ENCODE data around the gene ARID3B. TPM values are rescaled to one million over a fixed set of nuclear protein-coding genes. Genes with fewer than 3 reads are reported as not detected.
A peak's percentile ranks its signal among the peaks of the same experiment; 100 is the strongest.
"Not testable (repeated sequence)": the region's sequence is repeated elsewhere in the genome, so short reads cannot be mapped to it uniquely, and the experiment has no call there.

ARID3B gene
- total RNA-seq, 1 donor from 2014 or later: 5.6 TPM

DNA sequence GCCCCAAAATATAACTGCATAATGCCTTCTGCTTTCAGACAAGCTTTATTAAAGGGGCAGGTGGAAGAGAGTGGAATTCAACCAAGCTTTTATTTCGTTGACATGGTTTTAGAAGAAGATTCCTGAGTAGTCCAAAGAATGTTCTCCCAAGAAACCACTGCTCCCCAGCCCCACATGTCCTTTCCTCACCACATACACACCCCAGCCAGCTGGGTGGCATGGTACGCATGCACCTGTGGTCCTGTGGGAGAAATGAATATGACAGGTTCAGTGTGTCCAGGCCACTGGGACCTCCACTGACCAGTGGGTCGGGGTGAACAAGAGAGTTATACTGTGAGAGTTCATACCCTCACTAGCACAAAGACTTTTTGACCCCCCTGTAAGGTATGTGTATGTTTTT is 30.2 kb downstream of the ARID3B start:
- DNase-seq (ENCODE audit: low spot score): no peak

DNA sequence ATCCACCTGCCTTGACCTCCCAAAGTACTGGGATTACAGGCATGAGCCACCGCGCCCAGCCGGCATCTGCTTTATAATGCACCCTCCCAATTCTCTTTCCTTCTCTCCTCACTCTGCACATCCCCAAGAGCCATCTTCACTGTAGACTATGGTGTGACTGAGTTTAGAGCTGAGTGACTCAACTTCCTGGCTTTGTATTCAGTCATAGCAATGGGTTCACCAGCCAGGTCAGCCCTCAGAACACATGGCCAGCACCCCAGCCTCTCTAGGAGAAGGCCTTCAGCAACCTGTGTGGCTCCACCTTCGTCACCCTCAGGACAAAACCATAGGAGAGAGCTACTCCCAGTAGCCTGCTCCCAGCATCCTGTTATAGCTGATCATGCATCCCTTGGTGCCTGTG is 33.0 kb downstream of the ARID3B start:
- DNase-seq (ENCODE audit: low spot score): no peak

DNA sequence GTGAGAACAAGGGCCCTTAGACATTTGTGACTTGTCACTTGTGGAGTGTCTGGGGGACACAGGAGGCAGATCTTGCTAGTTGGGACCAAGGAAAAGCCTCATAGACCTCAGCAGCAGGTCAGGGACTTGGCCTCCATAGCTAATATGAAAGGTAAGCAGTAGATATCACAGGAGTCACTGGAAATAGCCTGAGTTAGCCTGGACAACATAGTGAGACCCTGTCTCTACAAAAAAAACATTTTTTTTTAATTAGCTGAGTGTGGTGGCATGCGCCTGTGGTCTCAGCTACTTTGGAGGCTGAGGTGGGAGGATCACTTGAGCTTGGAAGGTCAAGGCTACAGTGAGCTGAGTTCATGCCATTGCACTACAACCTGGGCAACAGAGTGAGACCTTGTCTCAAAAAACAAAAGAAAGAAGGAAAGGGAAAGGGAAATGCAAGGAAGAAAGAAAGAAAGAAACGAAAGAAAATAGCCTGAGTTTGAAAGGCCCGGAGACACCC is 37.5 kb downstream of the ARID3B start:
- DNase-seq (ENCODE audit: low spot score): no peak

DNA sequence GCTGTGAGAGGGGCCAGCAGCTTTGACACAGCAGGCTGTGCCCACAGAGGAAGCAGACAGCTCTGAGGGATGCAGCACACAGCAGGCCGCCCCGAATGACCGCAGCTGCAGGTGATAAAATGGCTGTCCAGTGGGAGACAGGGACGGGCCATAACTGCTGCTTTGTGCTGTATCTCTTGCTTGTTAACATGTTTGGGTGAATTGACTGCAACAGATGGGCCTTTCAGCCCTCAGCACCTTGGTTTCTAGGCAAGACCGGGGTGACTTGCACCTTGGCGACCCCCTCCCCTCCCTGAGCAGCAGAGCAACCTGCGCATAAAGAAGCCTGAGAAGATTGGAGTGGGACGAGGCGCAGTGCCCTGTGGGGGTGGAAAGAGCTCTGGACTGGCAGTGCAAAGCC is 38.0 kb downstream of the ARID3B start:
- DNase-seq (ENCODE audit: low spot score): no peak

DNA sequence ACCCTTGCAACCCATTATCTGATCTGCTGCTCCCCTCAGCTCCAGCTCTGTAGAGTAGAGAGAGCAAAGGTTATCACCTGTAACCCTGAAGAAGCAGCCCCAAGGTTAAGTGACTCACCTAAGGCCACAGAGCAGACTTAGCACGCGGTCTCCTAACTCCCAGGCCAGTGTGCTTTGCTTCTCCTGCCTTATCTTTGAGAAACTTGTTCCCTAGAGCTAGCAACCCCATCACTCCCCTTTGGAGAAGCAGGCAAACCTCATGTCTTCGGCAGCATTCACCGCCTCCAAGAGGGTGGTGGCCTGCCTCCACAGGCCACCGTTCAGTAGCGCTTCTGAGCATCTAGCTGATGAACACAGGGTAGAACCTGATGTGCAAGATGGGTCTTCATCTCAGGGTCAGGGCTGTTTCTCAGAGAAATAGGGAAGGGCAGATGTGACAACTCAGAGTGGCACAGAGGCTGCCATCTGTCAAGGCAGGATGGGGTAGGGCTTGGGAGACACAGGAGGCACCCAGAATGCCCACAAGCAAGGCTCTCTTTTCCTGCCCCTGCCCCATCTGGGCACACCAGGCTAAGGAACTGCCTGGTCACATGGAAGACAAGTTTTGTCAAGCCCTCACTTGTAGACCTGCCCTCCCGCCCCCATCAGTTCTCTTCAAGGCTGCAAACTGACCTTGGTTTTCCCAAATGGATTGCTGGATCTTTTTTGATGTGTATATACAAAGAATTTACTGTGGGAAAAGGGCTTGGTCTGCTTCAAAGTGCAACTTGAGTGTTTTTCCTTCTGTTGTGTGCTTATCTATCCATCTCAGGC is 39.7 kb downstream of the ARID3B start:
- DNase-seq (ENCODE audit: low spot score): no peak

DNA sequence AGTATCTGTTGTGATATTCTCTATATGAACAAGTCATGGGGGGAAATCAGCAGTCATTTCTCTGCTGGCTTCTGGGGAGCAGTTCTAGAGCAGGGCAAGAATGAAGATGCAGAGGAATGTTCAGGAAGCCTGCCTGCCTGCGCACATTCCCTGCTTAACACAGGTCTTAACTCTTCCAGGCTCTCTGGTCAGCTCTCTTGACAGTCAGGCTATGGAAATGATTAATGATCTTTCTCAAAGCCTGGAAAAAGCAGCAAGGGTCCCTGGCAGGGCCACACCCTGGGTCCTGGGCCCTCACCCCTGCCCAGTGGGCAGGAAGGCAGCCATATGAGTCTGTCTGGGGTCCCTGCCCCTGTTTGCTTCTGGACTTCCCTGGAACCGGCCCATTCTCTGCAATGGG is 43.2 kb downstream of the ARID3B start:
- no peak for DNase-seq (ENCODE audit: low spot score)

DNA sequence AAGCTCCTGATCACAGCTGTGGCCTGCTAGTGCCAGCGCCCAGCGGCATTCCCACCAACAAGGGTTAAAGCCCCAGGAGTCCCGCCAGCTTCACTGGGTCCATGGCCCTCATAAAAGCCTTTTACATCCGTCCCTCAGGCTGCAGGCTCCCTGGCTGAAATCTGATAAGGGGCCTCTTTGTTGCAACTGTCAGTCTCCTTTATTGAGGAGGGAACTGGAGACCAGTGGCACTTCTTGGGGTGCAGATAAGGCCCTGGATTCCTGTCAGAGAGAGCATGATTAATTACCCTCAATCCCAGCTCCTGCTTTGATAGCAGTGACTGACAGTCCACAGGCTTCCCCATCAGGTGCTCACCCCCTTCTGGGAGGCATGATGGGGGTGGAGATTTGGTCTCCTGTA is 43.8 kb downstream of the ARID3B start:
- no peak for DNase-seq (ENCODE audit: low spot score)

DNA sequence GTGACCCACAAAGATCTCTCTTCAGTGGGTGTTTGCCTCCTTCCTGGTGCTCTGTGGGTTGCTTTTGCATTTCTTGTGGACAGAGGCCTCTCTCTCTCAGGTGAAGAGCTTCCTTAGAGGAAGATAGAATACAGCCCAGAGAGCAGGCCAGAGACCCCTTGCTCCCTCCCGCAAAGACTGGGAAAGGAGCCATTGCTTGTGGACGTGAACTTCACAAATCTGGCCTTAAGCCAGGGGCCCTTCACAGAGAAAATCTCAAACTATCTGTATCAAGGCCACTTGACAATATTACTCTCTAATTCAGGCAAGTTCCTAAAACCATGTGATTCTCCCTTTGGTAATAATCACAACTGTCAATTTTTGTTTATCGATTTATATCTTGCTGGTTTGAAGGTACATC is 44.2 kb downstream of the ARID3B start:
- no peak for DNase-seq (ENCODE audit: low spot score)

DNA sequence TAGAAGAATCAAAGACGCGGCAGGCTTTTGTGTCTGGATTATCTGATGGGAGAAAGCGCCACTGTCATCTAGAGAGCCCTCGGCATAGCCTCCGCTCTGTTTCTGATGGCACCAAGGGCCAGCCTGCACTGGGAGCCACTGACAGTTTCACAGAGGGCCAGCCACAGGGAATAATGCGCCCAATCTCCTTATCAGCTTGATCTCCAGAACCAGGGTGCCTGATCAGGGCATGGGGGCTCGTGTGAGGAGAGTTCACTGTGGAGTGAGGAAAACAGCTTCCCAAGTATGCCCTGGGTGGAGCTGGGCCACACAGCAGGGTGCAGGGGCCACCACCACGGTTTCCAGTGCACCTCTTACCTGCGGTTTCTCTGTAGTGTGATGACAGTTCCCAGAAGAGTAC is 44.8 kb downstream of the ARID3B start:
- no peak for DNase-seq (ENCODE audit: low spot score)

DNA sequence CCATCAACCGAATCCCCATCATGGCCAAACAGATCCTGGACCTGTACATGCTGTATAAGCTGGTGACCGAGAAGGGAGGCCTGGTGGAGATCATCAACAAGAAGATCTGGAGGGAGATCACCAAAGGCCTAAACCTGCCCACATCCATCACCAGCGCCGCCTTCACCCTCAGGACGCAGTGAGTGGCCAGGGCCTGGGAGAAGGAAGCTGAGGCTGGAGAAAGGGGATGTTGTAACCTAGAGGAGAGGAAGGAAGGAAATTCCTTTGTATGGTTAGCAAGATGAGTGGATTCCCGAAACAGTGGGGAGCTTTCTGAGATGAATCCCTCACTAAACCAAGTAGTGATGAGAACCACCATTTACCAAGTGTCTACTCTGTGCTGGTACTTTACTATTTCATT is 48.8 kb downstream of the ARID3B start:
- DNase-seq (ENCODE audit: low spot score): no peak

DNA sequence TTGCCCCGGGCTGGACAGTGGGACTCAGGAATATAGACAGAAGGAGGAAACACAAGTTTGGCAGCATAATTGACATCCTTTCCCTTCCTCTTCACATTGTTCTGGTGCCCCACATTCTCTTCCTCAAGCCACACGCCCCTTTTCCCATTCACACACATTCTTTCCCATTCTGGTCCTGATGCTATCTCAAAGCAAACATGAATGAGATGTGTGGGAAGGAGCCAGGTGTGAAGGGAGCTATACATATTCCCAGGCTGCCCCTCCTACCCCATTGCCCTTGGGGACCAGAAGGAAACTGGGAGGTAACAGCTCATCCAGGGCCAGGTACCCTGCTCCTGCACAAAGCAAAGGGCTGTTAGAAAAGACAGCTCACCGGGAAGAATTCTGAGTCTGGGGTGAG is 51.2 kb downstream of the ARID3B start:
- no peak for DNase-seq (ENCODE audit: low spot score)

DNA sequence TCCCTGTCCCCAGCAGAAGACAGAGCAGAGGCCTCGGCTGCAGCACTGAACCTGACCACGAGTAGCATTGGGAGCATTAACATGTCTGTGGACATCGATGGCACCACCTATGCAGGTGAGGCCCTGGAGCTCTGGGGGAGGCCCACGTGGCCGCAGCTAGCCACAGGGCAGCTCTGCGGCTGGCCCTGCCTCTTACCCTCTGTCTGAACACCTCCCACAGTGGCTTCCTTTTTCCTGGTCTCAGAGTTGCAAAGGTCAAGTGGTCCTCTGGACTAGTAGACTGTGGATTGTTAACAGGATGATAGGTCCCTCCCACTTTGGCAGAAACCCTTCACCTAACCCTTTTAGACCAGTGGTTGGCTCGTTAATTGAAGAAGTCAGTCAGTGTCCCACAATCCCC is 52.1 kb downstream of the ARID3B start:
- no peak for DNase-seq (ENCODE audit: low spot score)

DNA sequence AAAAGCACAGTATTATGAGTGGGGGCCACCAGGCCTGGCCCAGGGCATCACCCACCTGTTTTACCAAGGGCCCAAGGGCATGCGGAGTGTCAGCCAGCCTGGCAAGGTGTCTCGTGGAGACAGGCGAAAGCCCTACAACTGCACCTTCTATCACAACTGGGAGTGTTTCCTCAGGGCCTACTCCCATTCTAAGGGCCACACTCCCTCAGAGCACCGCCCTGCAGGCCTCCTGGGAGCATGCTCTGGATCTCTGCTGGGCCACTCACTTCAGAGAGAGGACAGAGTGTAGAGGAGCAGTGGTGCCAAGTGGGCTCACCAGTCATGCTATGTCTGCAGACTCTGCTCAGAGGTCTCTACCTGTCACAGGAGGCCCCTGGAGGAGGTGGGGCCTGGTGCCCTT is 53.4 kb downstream of the ARID3B start:
- DNase-seq (ENCODE audit: low spot score): no peak

DNA sequence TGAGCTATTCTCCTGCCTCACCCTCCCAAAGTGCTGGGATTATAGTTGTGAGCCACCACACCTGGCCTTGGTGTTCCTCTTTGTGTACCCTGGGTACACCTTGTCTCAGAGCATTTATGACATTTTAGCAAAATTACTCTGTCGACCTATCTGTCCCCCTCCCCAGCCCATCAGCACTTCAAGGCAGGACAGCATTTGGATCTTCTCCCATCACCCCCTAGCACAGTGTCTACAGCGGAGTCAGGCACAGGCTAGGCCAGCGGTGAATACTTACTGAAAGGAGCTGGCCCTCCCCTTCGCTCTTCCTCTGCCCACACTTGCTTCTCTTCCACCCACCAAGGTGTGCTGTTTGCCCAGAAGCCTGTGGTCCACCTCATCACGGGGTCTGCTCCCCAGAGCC is 54.3 kb downstream of the ARID3B start:
- no peak for DNase-seq (ENCODE audit: low spot score)

DNA sequence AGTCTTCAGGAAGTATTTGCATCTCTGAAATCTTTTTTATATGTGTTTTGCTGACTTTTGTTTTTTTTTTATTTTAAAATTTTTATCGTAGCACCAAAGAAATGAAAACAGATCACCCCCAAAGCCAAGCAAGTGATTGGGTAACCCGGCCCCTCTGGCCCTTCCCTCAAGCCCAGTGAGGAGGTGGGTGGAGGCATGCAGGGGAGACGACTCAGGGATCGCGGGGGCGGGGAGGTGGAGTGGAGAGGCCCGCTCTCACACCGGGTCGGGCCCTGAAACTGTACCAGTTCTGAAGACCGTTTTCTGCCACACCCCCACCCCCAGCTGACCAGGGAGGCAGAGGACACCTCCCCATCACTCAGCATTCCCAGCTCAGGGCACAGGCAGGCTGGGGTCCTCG is 55.7 kb downstream of the ARID3B start:
- DNase-seq (ENCODE audit: low spot score): not testable (repeated sequence)

DNA sequence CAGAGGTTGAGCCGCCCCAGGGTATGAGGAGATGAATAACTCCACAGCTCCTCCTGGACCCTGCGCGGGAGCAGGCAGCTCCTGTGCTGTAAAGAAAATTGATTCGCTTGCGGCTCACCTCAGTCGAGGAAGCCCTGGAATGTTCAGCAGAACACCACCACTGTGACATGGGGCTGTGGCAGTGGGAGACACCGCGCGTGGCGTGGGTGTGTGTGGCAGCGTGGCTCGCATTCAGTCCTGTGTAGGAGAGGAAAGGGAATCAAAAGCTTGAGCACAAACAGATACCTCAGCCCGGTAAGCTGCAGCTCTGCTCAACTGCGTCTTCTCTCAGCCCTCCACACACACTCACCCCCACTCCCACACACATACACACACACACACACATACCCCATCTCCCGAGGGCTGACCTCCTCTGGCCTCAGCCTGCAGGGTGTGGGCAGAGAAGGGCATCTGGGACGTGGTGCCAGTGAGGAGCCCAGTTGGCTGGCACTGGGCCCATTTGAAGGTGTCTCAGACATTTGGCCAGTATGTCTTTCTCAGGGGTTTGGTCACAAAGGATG is 56.2 kb downstream of the ARID3B start:
- DNase-seq (ENCODE audit: low spot score): not testable (repeated sequence)

DNA sequence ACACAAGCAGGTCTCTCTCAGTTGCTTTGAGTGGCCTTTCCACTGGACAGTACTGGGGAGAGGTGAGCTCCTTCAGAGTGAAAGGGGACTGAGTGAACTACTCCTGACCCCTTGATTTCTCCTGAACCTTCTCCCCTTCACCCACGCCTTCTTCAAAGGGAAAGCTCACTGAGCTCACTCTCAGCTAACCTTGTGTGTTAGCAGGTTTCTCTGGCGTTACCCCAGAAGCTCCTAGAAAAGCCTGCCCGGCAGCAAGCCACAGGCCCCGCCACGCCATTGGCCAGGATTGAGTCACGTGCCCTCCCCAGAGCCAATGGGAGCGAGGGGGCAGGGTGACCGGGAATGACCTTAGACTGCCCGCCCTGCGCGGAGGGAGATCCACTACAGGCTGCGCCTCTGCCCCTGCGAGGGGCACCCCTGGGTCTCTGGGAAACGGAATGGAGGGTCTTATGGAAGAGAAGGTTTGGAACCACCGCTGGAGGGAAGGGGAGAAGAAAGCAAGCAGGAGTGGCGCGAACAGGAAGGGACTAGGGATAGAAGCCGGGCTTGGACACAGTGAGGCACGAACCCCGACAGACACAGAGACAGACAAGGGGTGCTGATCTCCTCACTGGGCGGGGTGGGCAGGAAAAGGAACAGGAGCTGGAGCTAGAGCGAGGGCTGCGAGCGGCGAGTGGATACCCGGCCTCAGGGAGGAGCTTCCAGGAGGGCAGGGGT is 57.3 kb downstream of the ARID3B start:
- DNase-seq (ENCODE audit: low spot score): peak; percentile 97

DNA sequence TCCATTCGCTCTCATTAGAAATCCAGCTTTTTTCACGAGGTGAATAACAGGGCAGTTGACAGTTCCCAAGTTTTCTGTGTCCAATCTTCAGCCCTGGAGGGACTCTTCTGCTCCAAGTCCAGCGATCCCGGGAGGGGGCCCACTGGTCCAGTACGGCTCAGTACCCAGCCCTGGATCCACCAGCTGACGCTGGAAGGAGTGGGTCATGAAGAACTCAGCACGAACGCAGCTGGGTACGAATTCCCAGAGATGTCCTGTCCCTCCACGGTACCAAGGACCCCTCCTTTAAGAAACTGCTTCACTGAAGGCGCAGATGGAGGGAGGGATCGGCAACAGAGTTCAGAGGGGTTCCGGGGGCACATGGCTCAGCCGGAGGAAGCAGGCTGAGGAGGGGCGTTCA is 58.1 kb downstream of the ARID3B start:
- DNase-seq (ENCODE audit: low spot score): no peak

DNA sequence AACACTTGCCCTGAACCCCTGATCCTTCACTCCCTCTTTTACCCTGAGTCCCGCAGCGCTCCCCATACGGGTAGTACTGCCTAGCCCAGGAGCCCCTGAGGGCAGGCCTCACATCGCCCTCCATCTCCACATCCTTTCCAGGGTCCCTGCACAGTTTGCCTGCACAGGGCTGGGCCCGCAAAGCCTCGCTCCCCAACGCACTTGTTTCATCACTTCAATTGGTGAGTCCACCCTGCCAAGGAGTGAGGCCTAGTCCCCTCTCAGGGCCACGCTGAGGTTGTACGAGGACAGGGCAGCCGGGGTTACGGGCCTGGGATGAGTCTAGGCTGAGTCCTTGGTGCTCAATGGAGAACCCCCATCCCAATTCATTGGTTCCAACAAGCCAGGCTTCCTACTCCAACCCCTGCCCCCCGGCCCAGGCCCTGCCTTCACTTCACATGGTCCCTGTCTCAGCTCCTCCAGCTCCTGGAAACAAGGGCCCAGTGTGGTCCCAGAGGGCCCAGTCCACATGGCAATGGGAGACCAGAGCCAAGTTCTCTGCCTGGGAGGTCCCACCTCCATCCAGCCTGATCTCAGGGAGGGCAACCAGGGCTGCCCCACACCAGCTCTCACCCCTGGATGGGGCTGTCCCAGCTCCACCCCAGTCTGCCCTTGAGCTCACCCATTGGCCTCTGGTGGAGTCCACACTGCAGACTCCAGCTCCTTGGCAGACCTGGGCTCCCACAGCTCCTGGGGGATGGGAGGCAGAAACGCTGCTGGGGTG is 62.2 kb downstream of the ARID3B start:
- no peak for DNase-seq (ENCODE audit: low spot score)

DNA sequence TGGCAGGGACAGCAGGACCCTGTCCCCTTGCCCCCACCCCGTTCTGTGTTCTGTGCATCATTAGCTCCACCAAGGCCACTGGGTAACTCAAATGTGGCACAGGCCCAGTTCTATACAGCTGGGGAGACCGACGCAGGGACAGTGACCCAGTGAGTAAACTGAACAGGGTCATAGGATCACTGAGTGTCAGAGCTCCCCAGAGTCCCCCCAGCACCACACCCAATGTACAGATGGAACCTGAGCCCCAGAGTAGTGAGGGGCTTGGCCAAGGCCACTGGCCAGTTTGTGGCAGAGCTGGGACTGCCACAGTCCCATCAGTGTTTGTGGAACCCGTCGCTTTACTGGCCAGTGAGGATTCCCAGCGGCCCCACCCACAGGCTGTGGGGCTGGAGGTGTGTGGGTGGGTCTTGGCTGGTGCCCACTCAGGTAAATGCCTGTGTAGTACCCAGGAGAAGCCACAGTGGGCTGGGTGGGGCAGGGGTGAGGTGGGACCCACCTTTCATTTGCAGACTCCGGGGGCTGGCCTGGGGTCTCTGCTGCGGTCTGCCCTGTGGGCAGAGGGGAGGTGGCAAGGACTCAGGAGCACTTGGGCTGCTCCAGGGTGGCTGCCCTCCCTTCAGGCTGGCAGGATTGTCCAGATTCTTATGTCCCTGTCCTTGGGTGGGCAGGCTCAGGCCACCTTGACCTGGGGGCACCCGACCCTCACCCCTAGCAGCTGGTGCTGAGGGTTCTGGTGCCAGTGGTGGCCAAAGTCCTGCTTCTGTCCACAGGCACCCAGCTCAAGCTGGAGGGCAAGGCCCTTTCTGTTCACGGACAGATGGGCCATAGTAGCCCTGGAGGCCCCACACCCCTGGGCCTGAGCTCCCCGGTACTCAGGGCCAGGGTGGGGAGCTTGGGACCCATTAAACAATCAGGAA is 63.0 kb downstream of the ARID3B start:
- DNase-seq (ENCODE audit: low spot score): no peak

Measured in ureter (tissue), 1 donor.